ENCODE data around the gene N4BP2. TPM values are rescaled to one million over a fixed set of nuclear protein-coding genes. Genes with fewer than 3 reads are reported as not detected.
A peak's percentile ranks its signal among the peaks of the same experiment; 100 is the strongest.
"Not testable (repeated sequence)": the region's sequence is repeated elsewhere in the genome, so short reads cannot be mapped to it uniquely, and the experiment has no call there.

The N4BP2 gene
- total RNA-seq (10 to 100 TPM; 15.0 to 16.7 TPM), polyA plus RNA-seq (10 to 100 TPM; 14.5 to 14.8 TPM)

GRCh38 chr4:40056716-40057585 is at the start of gene N4BP2:
Gene N4BP2 (plus strand): TSS chr4:40056850. CDS start chr4:40097341, 40,491 bp downstream.
- Histone ChIP-seq H3K27ac (ENCODE audit: low read depth, low read length) (peak within 1 kb of the TSS; percentile 75), H3K4me3 (ENCODE audit: low read length in 2 of 2) (peak within 1 kb of the TSS; percentile 82 to 100), H3K36me3 (ENCODE audit: insufficient read depth, low read length) (no peaks in the 10 kb centered on the region), H3K9me3 (ENCODE audit: control insufficient read depth in 1 of 2, low read length in 2 of 2) (no peaks in the 10 kb centered on the region), H3K4me1 (ENCODE audit: insufficient read depth, low read length) (peaks cover 36% of the 10 kb centered on the region), H3K27me3 (ENCODE audit: insufficient read depth, low read length) (no peaks in the 10 kb centered on the region)
- Mint-ChIP-seq H3K27ac (peak within 1 kb of the TSS; percentile 93 to 99 (median 97)), H3K9me3 (no peaks in the 10 kb centered on the region), H3K27me3 (no peaks in the 10 kb centered on the region), H3K36me3 (peaks cover 6 to 15% of the 10 kb centered on the region in 2 donors), H3K4me3 (peak within 1 kb of the TSS; percentile 93 to 99 (median 97)), H3K4me1 (peaks cover 18 to 48% (median 32%) of the 10 kb centered on the region in 4 donors)
- intact Hi-C loops (cut with micrococcal nuclease): loop anchor here (1.0 to 5.0 kb wide), 12 partner anchors 65 to 840 kb away; partner anchors contain the start of genes LIAS, PDS5A, RPL9 and UBE2K
- ChIA-PET POLR2A (ENCODE audit: partially characterized antibody) (interaction anchor here (0.7 to 3.7 kb wide), 25 partner anchors 8 to 1013 kb away, joined by 3 to 52 read pairs (median 5); partner anchors contain the start of genes PDS5A, RHOH, SMIM14 and UBE2K), CTCF (ENCODE audit: partially characterized antibody) (interaction anchor here (0.7 to 5.4 kb wide), 24 partner anchors 7 to 494 kb away, joined by 3 to 60 read pairs (median 3); no protein-coding TSS in a partner anchor)
- peak; percentile 60 to 78 (median 75) for DNase-seq

- intact Hi-C loops (cut with micrococcal nuclease): no loop called here
- Mint-ChIP-seq H3K27me3 (no peaks in the 10 kb centered on the region), H3K9me3 (no peaks in the 10 kb centered on the region), H3K4me3 (no peak overlapping the region), H3K36me3 (no peaks in the 10 kb centered on the region), H3K4me1 (no peaks in the 10 kb centered on the region), H3K27ac (no peak overlapping the region)
- H3K9me3 ChIP-seq (ENCODE audit: control insufficient read depth in 1 of 2, low read length in 2 of 2): no peaks in the 10 kb centered on the region
- H3K36me3 ChIP-seq (ENCODE audit: insufficient read depth, low read length): no peaks in the 10 kb centered on the region
- DNase-seq: no peak
- no peaks in the 10 kb centered on the region for H3K27me3 ChIP-seq (ENCODE audit: insufficient read depth, low read length)
- no peak overlapping the region for H3K27ac ChIP-seq (ENCODE audit: low read depth, low read length)
- no peaks in the 10 kb centered on the region for H3K4me1 ChIP-seq (ENCODE audit: insufficient read depth, low read length)
- H3K4me3 ChIP-seq (ENCODE audit: low read length in 2 of 2): no peak overlapping the region
- ChIA-PET CTCF (ENCODE audit: partially characterized antibody) (interaction anchor here (1.4 kb wide), 1 partner anchor 38 kb away, joined by 3 read pairs; no protein-coding TSS in a partner anchor), POLR2A (ENCODE audit: partially characterized antibody) (no interaction called here)
Observed at GRCh38 chr4:40016007-40016406, 40.6 kb upstream of the N4BP2 start.

DNA sequence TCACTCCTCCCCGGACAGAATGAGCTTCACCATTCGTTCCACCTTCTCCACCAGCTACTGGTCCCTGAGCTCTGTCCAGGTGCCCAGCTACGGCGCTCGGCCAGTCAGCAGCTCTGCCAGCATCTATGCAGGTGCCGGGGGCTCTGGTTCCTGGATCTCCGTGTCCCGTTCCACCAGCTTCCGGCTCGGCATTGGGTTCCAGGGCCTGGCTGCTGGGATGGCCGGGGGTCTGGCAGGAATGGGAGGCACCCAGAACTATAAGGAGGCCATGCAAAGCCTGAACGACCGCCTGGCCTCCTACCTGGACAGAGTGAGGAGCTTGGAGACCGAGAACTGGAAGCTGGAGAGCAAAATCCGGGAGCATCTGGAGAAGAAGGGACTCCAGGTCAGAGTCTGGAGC is 36.4 kb upstream of the N4BP2 start:
- Mint-ChIP-seq H3K4me1 (no peaks in the 10 kb centered on the region), H3K27me3 (no peaks in the 10 kb centered on the region), H3K36me3 (no peaks in the 10 kb centered on the region), H3K27ac (no peak overlapping the region), H3K4me3 (no peak overlapping the region), H3K9me3 (no peaks in the 10 kb centered on the region)
- no peak overlapping the region for H3K4me3 ChIP-seq (ENCODE audit: low read length in 2 of 2)
- intact Hi-C loops (cut with micrococcal nuclease): no loop called here
- H3K36me3 ChIP-seq (ENCODE audit: insufficient read depth, low read length): no peaks in the 10 kb centered on the region
- DNase-seq: no peak
- CTCF ChIA-PET (ENCODE audit: partially characterized antibody): no interaction called here
- no peaks in the 10 kb centered on the region for H3K4me1 ChIP-seq (ENCODE audit: insufficient read depth, low read length)
- no peaks in the 10 kb centered on the region for H3K27me3 ChIP-seq (ENCODE audit: insufficient read depth, low read length)
- no peak overlapping the region for H3K27ac ChIP-seq (ENCODE audit: low read depth, low read length)
- POLR2A ChIA-PET (ENCODE audit: partially characterized antibody): no interaction called here
- no peaks in the 10 kb centered on the region for H3K9me3 ChIP-seq (ENCODE audit: control insufficient read depth in 1 of 2, low read length in 2 of 2)

DNA sequence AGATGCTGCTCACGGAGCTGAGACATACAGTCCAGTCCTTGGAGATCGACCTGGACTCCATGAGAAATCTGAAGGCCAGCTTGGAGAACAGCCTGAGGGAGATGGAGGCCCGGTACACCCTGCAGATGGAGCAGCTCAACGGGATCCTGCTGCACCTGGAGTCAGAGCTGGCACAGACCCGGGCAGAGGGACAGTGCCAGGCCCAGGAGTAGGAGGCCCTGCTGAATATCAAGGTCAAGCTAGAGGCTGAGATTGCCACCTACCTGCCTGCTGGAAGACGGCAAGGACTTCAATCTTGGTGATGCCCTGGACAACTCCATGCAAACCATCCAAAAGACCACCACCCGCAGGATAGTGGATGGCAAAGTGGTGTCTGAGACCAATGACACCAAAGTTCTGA is 35.5 kb upstream of the N4BP2 start:
- H3K9me3 ChIP-seq (ENCODE audit: control insufficient read depth in 1 of 2, low read length in 2 of 2); H3K9me3 Mint-ChIP-seq; H3K4me3 ChIP-seq (ENCODE audit: low read length in 2 of 2); H3K27me3 ChIP-seq (ENCODE audit: insufficient read depth, low read length); CTCF ChIA-PET (ENCODE audit: partially characterized antibody); DNase-seq; intact Hi-C loops (cut with micrococcal nuclease); H3K27ac ChIP-seq (ENCODE audit: low read depth, low read length); H3K36me3 Mint-ChIP-seq; H3K4me1 Mint-ChIP-seq; POLR2A ChIA-PET (ENCODE audit: partially characterized antibody); H3K27me3 Mint-ChIP-seq; H3K36me3 ChIP-seq (ENCODE audit: insufficient read depth, low read length); H3K4me3 Mint-ChIP-seq; H3K27ac Mint-ChIP-seq; H3K4me1 ChIP-seq (ENCODE audit: insufficient read depth, low read length): not testable (repeated sequence)

GRCh38 chr4:40024049-40024448 is 32.6 kb upstream of the N4BP2 start:
- H3K36me3 ChIP-seq (ENCODE audit: insufficient read depth, low read length); H3K27me3 ChIP-seq (ENCODE audit: insufficient read depth, low read length); H3K4me1 ChIP-seq (ENCODE audit: insufficient read depth, low read length); H3K27ac ChIP-seq (ENCODE audit: low read depth, low read length); DNase-seq; H3K36me3 Mint-ChIP-seq; POLR2A ChIA-PET (ENCODE audit: partially characterized antibody); H3K4me3 ChIP-seq (ENCODE audit: low read length in 2 of 2); H3K4me1 Mint-ChIP-seq; H3K27ac Mint-ChIP-seq; H3K9me3 ChIP-seq (ENCODE audit: control insufficient read depth in 1 of 2, low read length in 2 of 2); H3K27me3 Mint-ChIP-seq; H3K4me3 Mint-ChIP-seq; CTCF ChIA-PET (ENCODE audit: partially characterized antibody); intact Hi-C loops (cut with micrococcal nuclease); H3K9me3 Mint-ChIP-seq: not testable (repeated sequence)

DNA sequence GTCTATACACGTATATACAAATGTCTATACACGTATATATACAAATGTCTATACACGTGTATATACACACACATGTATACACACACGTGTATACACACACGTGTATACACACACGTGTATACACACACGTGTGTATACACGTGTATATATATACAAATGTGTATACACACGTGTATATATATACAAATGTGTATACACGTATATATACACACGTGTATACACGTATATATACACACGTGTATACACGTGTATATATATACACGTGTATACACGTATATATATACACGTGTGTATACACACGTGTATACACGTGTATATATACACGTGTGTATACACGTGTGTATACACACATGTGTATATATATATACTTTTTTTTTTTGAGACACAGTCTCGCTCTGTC is 23.9 kb upstream of the N4BP2 start:
- H3K4me3 Mint-ChIP-seq: no peak overlapping the region
- H3K27ac Mint-ChIP-seq: no peak overlapping the region
- DNase-seq: no peak
- H3K27ac ChIP-seq (ENCODE audit: low read depth, low read length): no peak overlapping the region
- ChIA-PET CTCF (ENCODE audit: partially characterized antibody) (no interaction called here), POLR2A (ENCODE audit: partially characterized antibody) (no interaction called here)
- no peaks in the 10 kb centered on the region for H3K4me1 ChIP-seq (ENCODE audit: insufficient read depth, low read length)
- no peaks in the 10 kb centered on the region for H3K27me3 ChIP-seq (ENCODE audit: insufficient read depth, low read length)
- no peak overlapping the region for H3K4me3 ChIP-seq (ENCODE audit: low read length in 2 of 2)
- H3K27me3 Mint-ChIP-seq: no peaks in the 10 kb centered on the region
- H3K36me3 ChIP-seq (ENCODE audit: insufficient read depth, low read length): no peaks in the 10 kb centered on the region
- H3K9me3 ChIP-seq (ENCODE audit: control insufficient read depth in 1 of 2, low read length in 2 of 2): no peaks in the 10 kb centered on the region
- H3K9me3 Mint-ChIP-seq: no peaks in the 10 kb centered on the region
- H3K4me1 Mint-ChIP-seq: no peaks in the 10 kb centered on the region
- intact Hi-C loops (cut with micrococcal nuclease): no loop called here
- H3K36me3 Mint-ChIP-seq: no peaks in the 10 kb centered on the region

GRCh38 chr4:40033613-40034012 is 23.0 kb upstream of the N4BP2 start:
- ChIA-PET CTCF (ENCODE audit: partially characterized antibody) (no interaction called here), POLR2A (ENCODE audit: partially characterized antibody) (no interaction called here)
- no peak overlapping the region for H3K4me3 Mint-ChIP-seq
- no peak overlapping the region for H3K27ac Mint-ChIP-seq
- Histone ChIP-seq H3K9me3 (ENCODE audit: control insufficient read depth in 1 of 2, low read length in 2 of 2) (no peaks in the 10 kb centered on the region), H3K27ac (ENCODE audit: low read depth, low read length) (no peak overlapping the region), H3K27me3 (ENCODE audit: insufficient read depth, low read length) (no peaks in the 10 kb centered on the region), H3K36me3 (ENCODE audit: insufficient read depth, low read length) (no peaks in the 10 kb centered on the region), H3K4me3 (ENCODE audit: low read length in 2 of 2) (no peak overlapping the region), H3K4me1 (ENCODE audit: insufficient read depth, low read length) (no peaks in the 10 kb centered on the region)
- H3K9me3 Mint-ChIP-seq: no peaks in the 10 kb centered on the region
- H3K27me3 Mint-ChIP-seq: no peaks in the 10 kb centered on the region
- no peaks in the 10 kb centered on the region for H3K4me1 Mint-ChIP-seq
- DNase-seq: no peak
- H3K36me3 Mint-ChIP-seq: no peaks in the 10 kb centered on the region
- intact Hi-C loops (cut with micrococcal nuclease): no loop called here

Measured in CD4-positive, alpha-beta memory T cell (primary cell).